Camera-type eye (tissue), 1 donor: ENCODE results near the gene THBD. TPM values are rescaled to one million over a fixed set of nuclear protein-coding genes. Genes with fewer than 3 reads are reported as not detected.

Experiments used
- total RNA-seq: library from RNA; depleted of rRNA; stranded (reverse); fragments of >200 nt; gene quantifications from one replicate; pipeline ENCODE4 v1.2.3, GENCODE V29; 2014

The THBD gene
- 14.5 TPM for total RNA-seq

DNA sequence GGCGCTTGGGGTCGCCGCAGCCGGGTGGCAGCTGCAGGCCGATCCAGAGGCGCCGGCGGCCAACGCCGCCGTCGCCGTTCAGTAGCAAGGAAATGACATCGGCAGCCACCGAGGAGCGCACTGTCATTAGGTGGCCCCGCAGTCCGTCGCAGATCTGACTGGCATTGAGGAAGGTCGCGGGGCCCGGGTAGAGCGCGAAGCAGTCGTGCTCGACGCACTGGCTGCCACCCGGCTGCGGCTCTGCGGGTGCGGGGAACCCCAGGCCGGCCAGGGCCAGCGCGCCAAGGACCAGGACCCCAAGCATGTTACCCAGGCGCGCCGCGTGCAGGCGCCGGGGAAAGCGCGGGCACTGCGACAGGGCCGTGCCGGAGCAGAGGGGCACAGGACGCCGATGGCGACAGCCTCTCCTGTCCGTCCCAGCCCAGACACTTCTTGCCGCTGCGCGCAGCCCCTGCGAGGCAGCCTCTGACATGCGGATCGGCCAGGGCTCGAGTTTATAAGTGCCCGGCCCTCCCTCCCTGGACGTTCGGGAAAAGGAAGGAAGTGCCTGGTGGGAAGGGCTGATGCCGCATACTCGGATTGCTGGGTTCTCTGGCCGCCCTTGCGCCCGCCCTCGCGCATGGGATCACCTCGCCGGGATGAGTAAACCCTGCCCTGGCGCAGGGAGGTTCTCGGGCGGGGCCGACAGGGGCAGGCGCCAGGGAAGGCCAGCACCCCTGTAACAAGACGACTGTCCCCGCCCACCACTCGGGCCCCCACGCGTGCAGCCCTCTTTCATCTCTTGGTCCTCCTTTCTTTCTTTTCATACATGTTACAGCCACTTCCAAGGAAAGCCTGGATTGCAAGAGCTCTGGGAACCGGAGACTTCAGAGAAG lies at the start of gene THBD:
THBD (minus strand) TSS at position 472 of the 875 bp plus-strand sequence; CDS start at position 304, 168 bp downstream.

GRCh38 chr20:23086056-23086566 lies 36.6 kb upstream of the THBD start, which contains the start of gene CD93:
TSS of gene CD93 (minus strand) at chr20:23086324. CDS start at chr20:23086192, 132 bp downstream.

GRCh38 chr20:23034721-23035671 lies 14.5 kb downstream of the THBD start, which contains the start of gene SSTR4:
TSS of gene SSTR4 (plus strand) at chr20:23035312. CDS start at chr20:23035484, 172 bp downstream.

Other genes starting within 250 kb of the THBD start
- gene SSTR4, start 14.4 kb downstream of the THBD start, total RNA-seq: not detected
- 47.2 TPM for gene CD93, start 36.7 kb upstream of the THBD start, total RNA-seq